Hippocampal formation (tissue), 2 donors: ENCODE results near the gene RCN1.
"Not testable (repeated sequence)": the region's sequence is repeated elsewhere in the genome, so short reads cannot be mapped to it uniquely, and the experiment has no call there.

ENCODE experiments used
- DNase-seq, 2 donors: peaks; one replicate each; lab custom pipeline; 2025; lab: John Stamatoyannopoulos, UW

The RCN1 gene

DNA sequence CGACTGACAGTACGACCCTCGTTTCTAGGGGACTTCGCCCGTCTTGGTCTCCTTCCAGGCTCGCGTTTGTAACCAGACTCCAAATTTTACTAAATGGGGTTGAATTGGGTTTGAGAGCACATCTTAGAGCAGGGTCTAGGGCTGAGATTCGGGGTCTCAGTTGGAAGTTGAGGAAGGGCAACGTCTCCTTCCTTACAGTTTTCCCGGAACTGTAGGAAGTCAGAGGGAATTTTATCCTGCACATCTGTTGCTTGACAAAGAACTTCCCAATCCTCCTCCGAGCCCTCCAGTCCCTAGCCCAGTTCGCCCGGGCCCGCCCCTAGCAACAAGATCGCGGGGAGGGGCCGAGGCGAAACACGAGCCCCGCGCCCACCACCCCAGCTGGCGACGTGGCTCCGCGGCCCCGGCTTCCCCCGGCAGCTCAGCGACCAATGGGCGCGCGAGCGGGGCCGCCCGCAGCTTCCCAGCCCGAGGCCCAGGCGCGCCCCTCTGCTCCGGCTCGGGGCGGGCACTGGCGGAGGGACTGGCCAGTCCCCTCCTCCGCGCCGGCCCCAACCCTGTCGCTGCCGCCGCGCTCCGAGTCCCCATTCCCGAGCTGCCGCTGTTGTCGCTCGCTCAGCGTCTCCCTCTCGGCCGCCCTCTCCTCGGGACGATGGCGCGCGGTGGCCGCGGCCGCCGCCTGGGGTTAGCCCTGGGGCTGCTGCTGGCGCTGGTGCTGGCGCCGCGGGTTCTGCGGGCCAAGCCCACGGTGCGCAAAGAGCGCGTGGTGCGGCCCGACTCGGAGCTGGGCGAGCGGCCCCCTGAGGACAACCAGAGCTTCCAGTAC is at the start of gene RCN1:
Gene RCN1, plus strand, starts transcription at position 530 of the 826 bp plus-strand sequence. Its CDS starts 123 bp downstream, at position 653.
- peak; percentile 25 to 38 for DNase-seq

DNA sequence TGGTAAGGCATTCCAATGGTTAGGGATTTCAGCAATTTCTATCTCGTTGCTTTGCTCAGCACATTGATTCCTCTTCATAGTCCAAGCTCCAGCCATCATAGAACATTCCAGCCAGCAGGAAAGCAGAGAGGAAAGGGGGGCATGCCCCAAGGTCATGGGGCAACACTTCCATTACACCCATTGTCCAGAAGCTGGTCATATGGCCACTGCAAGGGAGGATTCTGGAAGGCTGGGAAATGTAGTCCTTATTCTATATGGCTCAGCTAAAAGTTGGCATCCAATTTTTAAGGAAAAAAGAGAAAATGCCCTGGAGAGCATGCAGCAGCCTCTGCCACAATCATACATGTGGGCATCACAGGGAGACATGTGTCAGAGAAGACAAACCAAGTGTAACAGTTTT is 47.1 kb upstream of the RCN1 start:
- no peak for DNase-seq

- DNase-seq = no peak
Observed at GRCh38 chr11:32044158-32044863, 46.6 kb upstream of the RCN1 start.

DNA sequence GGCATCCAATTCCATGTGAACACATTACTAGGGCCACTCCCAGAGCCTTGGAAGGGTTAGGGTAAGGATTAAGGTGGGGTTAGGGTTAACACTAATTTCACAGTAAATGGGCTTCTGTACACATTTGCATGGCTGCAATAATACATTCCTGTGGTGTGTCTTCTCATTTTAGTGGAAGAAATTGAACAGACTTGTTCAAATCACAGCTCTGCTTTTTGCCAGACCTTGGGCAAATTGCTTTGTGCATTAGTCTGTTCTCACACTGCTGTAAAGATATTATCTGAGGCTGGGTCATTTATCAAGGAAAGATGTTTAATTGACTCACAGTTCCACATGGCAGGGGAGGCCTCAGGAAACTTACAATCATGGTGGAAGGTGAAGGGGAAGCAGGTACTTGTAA is 45.4 kb upstream of the RCN1 start:
- DNase-seq = no peak

DNA sequence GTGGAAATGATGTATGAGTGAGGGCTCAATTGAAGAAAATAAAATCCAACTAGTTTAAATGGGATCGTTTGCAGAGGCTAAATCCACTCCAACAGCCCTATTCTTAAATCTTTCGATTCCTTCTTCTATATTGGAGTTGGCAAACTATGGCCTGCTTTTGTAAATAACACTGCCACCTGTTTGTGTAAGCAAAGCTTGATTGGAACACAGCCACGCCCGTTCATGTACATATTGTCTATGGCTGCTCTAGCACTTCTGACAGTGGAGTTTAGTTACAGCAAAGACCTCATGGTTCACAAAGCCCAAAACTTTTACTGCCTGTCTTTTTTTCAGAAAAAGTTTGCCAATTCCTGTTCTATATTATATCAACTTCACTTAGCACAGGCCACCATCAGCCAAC is 40.6 kb upstream of the RCN1 start:
- DNase-seq = no peak

DNA sequence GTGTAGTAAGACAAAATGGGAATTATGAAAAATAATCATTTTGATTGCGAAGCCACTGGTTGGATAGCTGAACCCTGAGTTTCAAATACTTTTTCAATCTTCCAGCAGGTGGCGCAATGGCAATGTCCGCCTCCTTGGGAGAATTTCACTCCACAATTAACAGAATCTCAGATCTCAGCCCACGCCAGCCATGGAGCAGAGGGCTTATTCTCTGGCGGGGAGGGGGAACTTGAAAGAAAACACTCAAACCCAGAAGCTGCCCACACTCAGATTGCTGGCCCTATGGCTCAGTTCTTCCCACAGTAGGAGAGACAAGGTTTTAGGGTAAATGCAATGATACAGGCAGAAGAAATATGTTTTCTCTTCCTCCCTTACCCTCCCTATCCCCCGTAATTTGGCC is 38.7 kb upstream of the RCN1 start:
- DNase-seq = peak; percentile 32 to 49

- DNase-seq = no peak
Observed at GRCh38 chr11:32053151-32053888, 37.6 kb upstream of the RCN1 start.

GRCh38 chr11:32055861-32056260 is 35.0 kb upstream of the RCN1 start:
- DNase-seq = no peak

DNA sequence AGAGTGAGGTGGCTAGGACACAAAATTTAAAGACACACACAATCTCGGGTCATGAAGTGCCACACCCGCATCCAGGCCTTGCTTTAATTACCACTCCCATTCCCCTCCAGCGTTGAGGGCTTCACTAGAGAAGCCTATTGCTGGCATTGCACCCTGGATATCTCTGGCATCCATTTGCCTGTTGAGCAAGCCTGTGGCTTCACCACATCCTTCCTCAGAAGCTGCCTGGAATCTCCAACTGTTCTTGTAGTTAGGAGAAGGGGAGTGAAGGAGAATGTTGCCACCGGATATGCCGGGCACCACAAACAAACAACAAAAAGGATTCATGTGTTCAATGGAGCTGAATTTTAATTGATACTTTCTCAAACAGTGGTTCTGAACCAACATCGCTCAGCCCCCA is 34.4 kb upstream of the RCN1 start:
- no peak for DNase-seq

- DNase-seq = no peak
Observed at GRCh38 chr11:32059686-32060462, 31.0 kb upstream of the RCN1 start.

DNA sequence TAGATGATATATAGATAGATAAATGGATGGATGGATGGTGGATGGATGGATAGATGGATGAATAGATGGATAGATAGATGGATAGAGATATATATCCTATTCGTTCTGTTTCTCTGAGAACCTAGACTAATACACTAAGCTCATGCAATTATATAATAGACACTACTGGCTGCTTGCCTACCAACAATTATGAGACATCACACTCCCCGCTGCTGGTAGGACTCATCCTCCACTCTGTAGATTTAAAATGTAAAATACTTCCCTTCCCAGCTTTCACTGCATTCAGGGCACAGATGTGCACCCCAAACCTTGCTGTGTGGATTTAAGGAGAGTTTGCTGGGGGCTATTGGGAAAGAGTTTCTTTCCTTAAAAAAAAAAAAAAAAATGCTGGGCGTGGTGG is 28.3 kb upstream of the RCN1 start:
- no peak for DNase-seq

GRCh38 chr11:32063031-32063430 is 27.8 kb upstream of the RCN1 start:
- not testable (repeated sequence) for DNase-seq

DNA sequence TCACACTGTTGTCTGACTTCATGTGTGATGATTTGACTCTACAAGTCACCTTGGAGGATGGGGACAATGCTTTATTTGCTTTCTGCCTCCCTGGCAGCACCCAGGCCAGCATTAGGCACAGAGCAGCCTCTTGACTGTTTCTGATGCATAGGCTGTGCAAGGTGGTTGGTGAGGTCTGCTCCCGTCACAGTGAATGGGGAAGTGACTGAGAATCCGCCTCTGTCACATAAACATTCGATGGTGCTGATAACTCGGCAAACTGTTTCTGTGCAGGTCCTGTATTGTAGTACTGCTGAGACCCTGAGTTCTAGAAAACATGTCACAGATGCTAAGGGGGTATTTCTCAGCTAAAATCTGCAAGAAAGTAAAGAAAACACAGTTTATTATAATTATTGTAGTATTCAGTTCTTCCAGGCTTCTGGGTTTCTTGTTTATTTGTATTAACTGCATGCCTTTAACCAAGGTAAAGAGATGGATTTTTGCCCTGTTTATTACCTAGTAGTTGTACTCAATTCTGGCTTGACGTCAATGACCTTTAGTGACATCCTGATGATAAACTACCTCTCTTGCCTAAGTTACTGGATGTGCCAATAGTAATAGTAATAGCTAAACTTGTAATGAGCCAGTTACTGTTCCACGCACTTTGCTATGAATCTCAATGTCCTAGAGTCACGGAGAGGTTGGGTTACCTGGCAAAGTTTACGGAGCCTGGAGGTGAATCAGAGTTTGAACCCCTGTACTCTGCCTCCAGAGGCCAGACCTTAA is 24.8 kb upstream of the RCN1 start:
- no peak for DNase-seq

- DNase-seq = no peak
Observed at GRCh38 chr11:32068134-32068870, 22.6 kb upstream of the RCN1 start.

GRCh38 chr11:32069361-32070058 is 21.4 kb upstream of the RCN1 start:
- no peak for DNase-seq

GRCh38 chr11:32070692-32071091 is 20.2 kb upstream of the RCN1 start:
- DNase-seq = no peak

- DNase-seq = no peak
Observed at GRCh38 chr11:32071811-32072210, 19.1 kb upstream of the RCN1 start.

- DNase-seq = no peak
Observed at GRCh38 chr11:32072872-32073643, 17.8 kb upstream of the RCN1 start.

GRCh38 chr11:32073644-32074026 is 17.2 kb upstream of the RCN1 start:
- DNase-seq = no peak
